ENCODE measurements around the gene MYOZ3.

MYOZ3 gene

DNA sequence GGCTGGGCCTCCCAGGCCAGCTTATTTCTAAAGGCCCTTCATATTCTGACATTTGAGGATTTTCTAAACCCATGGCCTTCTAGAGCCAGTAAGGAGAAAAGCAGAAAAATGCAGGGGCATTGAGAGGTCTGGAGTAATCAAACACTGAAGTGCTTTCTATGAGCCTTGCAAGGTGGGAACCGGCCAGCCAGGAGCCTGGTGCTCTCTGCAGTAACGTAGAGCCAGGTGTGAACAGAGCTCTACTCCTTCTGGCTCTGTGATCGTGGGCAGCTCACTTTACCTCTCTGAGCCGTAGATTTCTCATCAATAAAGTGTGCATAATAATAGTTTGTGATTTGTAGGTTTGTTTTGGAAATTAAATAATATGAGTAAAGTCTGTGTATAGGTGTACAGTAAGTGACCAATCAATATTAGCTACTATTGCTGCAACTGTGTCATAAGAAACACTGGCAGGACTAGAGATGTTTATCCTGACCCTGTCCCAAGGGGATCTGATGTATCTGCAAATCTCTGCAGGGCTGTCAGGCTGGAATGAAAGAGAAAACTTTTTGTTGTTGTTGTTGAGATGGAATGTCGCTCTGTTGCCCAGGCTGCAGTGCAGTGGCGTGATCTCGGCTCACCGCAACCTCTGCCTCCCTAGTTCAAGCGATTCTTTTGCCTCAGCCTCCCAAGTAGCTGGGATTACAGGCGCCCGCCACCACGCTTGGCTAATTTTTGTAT, 17.9 kb upstream of the MYOZ3 start:
- DNase-seq (ENCODE audit: low spot score) = no peak

- no peak for DNase-seq (ENCODE audit: low spot score)
Measured at GRCh38 chr5:150644058-150644457, 17.0 kb upstream of the MYOZ3 start.

DNA sequence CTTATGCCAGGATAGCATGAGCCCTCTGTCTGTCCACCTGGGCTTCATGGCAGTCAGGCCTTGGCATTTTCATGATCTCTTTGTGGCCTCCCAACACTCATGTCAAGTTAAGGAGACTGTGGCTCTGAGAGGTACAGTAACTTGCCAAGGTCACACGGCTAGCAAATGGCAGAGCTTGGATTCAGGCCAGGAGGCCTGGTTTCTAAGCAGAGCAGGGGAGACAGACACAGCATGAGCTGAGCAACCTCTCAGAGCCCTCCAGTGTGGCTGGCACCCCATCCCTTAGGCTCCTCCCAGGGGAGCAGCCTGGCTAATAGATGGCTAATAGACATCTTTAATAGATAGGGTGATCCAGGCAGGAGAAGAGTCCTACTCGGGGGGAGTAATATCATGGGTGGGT, 16.5 kb upstream of the MYOZ3 start:
- DNase-seq (ENCODE audit: low spot score) = no peak

DNA sequence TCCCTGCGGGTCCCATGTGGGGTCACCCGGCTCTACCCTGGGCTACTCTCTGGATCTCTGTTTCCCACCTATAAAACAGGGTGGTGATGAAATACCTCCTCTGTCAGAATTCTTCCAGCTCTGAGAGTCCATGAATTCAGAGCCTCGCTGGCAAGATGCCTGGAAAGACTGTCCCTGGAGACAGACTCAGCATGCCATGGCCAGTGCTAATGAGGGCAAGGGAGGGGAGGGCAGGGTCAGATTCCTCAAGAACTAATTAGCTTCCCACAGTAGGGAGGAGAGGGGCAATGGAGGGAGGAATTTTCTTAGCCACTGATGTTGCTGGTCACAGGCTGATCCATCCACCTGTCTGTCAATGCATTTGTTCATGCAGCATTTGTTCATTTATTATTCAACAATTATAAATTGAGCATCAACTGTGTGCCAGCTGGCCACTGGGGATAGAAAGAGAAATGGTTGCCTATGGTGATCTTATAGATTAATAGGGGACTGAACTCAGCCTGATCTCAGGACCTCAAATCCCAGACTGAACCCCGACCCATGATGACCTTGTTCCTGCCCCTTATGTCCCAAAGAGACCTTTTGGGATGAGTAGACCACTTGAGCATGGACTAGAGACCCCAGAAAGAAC, 15.9 kb upstream of the MYOZ3 start:
- DNase-seq (ENCODE audit: low spot score) = no peak

DNA sequence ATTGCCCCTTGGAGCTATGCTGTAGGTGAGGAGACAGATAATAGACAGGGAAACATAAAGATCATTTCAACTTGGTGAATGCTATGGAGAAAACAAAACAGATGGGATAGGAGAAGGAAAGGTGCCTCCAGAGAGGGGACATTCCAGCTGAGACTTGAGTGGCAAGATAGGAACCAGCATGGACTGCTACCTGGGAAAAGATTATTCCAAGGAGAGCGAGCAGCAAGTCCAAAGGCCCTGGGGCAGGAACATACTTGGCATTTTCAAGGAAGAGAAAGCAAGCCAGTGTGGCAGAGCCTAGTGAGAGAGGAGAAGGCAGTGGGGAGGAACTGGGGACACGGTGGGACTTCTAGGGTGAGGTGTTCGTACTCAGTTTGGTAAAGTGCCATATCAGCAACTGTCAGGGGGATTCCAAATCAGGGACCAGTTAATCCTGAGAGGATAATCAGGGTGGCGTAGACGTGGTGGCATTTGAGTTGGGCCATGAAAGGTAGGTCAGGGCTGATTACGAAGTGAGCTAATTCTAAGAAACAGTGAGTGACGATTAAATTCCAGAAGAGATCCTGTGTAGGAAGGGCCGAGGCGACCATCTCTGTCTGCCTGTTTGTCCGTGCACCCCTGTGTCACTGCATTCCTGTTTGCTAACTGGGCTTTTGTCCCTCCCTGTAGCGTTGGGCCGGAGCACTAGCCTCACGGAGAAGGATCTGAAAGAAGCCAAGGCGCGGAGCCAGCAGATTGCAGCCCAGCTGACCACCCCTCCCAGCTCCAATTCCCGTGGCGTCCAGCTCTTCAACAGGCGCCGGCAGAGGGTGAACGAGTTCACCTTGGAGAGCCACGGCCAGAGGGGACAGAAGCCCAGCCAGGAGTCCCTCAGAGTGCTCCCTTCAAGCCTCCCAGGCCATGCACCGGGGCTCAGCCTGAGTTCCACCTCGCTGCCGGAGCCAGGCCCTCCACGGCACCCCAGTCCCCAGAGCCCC, 13.5 kb upstream of the MYOZ3 start:
- DNase-seq (ENCODE audit: low spot score) = no peak

- no peak for DNase-seq (ENCODE audit: low spot score)
Measured at GRCh38 chr5:150648294-150649107, 12.6 kb upstream of the MYOZ3 start.

DNA sequence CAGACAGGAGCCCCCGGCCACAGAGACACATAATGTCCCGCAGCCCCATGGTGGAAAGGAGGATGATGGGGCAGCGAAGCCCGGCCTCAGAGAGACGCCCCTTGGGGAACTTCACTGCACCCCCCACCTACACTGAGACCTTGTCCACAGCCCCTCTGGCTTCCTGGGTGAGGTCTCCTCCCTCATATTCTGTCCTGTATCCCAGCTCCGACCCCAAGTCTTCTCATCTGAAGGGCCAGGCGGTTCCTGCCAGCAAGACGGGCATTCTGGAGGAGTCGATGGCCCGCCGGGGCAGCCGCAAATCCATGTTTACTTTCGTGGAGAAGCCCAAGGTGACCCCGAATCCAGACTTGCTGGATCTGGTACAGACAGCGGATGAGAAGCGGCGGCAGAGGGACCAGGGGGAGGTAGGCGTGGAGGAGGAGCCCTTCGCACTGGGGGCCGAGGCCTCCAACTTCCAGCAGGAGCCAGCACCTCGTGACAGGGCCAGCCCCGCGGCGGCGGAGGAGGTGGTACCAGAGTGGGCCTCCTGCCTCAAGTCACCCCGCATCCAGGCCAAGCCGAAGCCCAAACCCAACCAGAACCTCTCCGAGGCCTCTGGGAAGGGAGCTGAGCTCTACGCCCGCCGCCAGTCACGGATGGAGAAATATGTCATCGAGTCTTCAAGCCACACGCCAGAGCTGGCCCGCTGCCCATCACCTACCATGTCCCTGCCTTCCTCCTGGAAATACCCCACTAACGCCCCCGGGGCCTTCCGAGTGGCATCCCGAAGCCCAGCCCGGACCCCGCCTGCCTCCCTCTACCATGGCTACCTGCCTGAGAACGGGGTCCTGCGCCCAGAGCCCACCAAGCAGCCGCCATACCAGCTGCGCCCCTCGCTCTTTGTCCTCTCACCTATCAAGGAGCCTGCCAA, 11.7 kb upstream of the MYOZ3 start:
- no peak for DNase-seq (ENCODE audit: low spot score)

GRCh38 chr5:150650021-150651006, 10.7 kb upstream of the MYOZ3 start:
- no peak for DNase-seq (ENCODE audit: low spot score)

GRCh38 chr5:150651382-150651781, 9.7 kb upstream of the MYOZ3 start:
- no peak for DNase-seq (ENCODE audit: low spot score)

DNA sequence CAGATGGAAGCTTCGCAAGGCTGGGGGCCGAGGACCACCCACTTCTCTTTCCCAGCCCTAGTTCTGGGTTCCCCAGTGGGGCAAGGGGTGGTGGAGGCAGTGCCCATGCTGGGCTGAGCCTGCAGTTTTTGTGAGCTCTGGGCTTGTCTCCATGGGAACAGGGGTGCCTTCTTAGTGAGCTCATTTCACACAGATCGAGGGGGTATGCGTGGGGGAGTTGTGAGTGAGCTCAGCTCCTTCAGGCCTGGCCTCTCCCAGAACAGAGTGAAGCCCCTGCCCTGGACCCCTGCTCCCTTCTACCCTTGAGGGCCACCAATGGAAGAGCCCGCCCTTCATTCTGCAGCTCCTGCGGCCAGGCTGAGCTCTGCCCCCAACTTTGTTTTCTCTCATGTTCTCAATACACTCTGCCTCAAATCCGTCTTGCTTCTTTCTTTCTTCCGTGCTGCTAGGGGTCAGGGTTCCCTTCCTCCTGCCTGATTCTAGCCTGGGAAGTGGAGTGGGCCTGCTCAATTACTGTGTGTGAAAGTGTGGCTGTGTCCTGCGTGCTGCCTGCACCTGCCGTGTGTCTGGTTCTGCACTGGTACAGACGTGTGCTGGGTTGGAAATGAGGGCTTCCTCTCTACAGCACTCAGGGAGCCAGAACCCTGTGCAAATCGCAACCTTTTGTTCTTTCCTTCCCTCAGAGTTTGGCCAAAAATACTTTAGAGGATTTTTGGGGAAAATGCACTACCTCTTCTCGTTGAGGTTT, 9.0 kb upstream of the MYOZ3 start:
- DNase-seq (ENCODE audit: low spot score) = no peak

- no peak for DNase-seq (ENCODE audit: low spot score)
Measured at GRCh38 chr5:150653145-150653761, 7.8 kb upstream of the MYOZ3 start.

GRCh38 chr5:150653762-150654556, 7.1 kb upstream of the MYOZ3 start:
- no peak for DNase-seq (ENCODE audit: low spot score)

DNA sequence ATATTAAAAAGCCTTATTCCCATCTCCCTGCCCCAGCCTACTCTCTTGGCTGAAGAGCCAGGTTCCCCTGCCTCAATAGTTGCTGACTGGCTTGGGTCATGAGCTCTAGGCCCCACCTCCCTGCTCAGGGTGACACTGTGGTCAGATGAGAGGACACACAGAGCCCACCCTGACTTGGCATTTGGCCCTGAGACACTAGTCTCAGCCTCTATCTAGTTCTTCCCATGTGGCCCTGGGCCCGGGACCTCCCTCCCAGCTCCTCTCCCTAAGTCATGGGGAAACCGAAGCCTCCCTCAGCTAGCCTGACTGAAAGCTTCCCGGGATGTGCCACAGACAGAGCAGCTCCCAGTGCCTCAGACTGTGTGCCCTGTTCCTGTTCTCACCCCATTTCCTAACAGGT, 5.8 kb upstream of the MYOZ3 start:
- DNase-seq (ENCODE audit: low spot score) = no peak

- peak; percentile 45 for DNase-seq (ENCODE audit: low spot score)
Measured at GRCh38 chr5:150656191-150657132, 4.6 kb upstream of the MYOZ3 start.

- DNase-seq (ENCODE audit: low spot score) = no peak
Measured at GRCh38 chr5:150658121-150658520, 2.9 kb upstream of the MYOZ3 start.

- no peak for DNase-seq (ENCODE audit: low spot score)
Measured at GRCh38 chr5:150658699-150659265, 2.3 kb upstream of the MYOZ3 start.
